HG02571 (cell line): ENCODE results near the gene INCA1.
A peak's percentile ranks its signal among the peaks of the same experiment; 100 is the strongest.

Experiments used
- ATAC-seq: cut with Tn5 transposase; IDR thresholded peaks from one replicate; pipeline ENCODE4 v1.9.1; 2021; ENCODE audit warnings: mild to moderate bottlenecking, moderate library complexity; ENCODE audit not compliant: unreplicated experiment

The INCA1 gene

GRCh38 chr17:4950075-4950745 is 47.1 kb downstream of the INCA1 start:
- ATAC-seq = no peak

GRCh38 chr17:4949321-4950074 is 47.8 kb downstream of the INCA1 start:
- ATAC-seq = peak; percentile 22

- peak; percentile 22 for ATAC-seq
Measured at GRCh38 chr17:4948931-4949320, 48.4 kb downstream of the INCA1 start.

- peak; percentile 28 for ATAC-seq
Measured at GRCh38 chr17:4948166-4948930, 49.0 kb downstream of the INCA1 start, which contains the start of gene PFN1. TSS of gene PFN1 (minus strand) at chr17:4948530. CDS start at chr17:4948394, 136 bp downstream.

- peak; percentile 22 for ATAC-seq
Measured at GRCh38 chr17:4947411-4948165, 49.7 kb downstream of the INCA1 start.

GRCh38 chr17:4947010-4947410 is 50.3 kb downstream of the INCA1 start:
- no peak for ATAC-seq

- ATAC-seq = no peak
Measured at GRCh38 chr17:4946312-4946976, 50.9 kb downstream of the INCA1 start.

- ATAC-seq = no peak
Measured at GRCh38 chr17:4945944-4946280, 51.4 kb downstream of the INCA1 start.

- no peak for ATAC-seq
Measured at GRCh38 chr17:4945176-4945943, 52.0 kb downstream of the INCA1 start.

GRCh38 chr17:4944554-4945175 is 52.7 kb downstream of the INCA1 start:
- ATAC-seq = no peak

- no peak for ATAC-seq
Measured at GRCh38 chr17:4944163-4944553, 53.2 kb downstream of the INCA1 start.

GRCh38 chr17:4942760-4943508 is 54.4 kb downstream of the INCA1 start:
- ATAC-seq = no peak

- ATAC-seq = no peak
Measured at GRCh38 chr17:4941319-4941610, 56.1 kb downstream of the INCA1 start.

- ATAC-seq = no peak
Measured at GRCh38 chr17:4940555-4941318, 56.6 kb downstream of the INCA1 start.

- ATAC-seq = peak; percentile 74
Measured at GRCh38 chr17:4939796-4940554, 57.3 kb downstream of the INCA1 start, which contains the start of the genes RNF167 and SLC25A11. TSS of gene RNF167 (plus strand) at chr17:4940268. CDS start at chr17:4940910, 642 bp downstream. TSS of gene SLC25A11 (minus strand) at chr17:4940046. CDS start at chr17:4939910, 136 bp downstream.

GRCh38 chr17:4939546-4939795 is 57.9 kb downstream of the INCA1 start:
- ATAC-seq = peak; percentile 18
